DMS53 treated with DMSO at 0.1 percent for 48 hours (cell line): Measurements from ENCODE around the gene EVPLL.
"Not testable (repeated sequence)": the region's sequence is repeated elsewhere in the genome, so short reads cannot be mapped to it uniquely, and the experiment has no call there.

ENCODE experiments used
- DNase-seq: peaks from one replicate; lab custom pipeline; 2025; ENCODE audit not compliant: unreplicated experiment; lab: John Stamatoyannopoulos, UW

EVPLL gene

GRCh38 chr17:18423015-18423414 is 45.4 kb downstream of the EVPLL start:
- not testable (repeated sequence) for DNase-seq

- not testable (repeated sequence) for DNase-seq
Observed at GRCh38 chr17:18425593-18425992, 48.0 kb downstream of the EVPLL start.

GRCh38 chr17:18426639-18427038 is 49.1 kb downstream of the EVPLL start:
- not testable (repeated sequence) for DNase-seq

- DNase-seq: not testable (repeated sequence)
Observed at GRCh38 chr17:18432206-18432605, 54.6 kb downstream of the EVPLL start.
